GM12878 (cell line): ENCODE measurements around the gene PCDHGA1.

ENCODE experiments used
- BCL11A ChIP-seq: IDR thresholded peaks from 2 replicates; pipeline ENCODE4 v1.6.1; 2011; ENCODE audit warnings: low read depth, low read length
- BCL3 ChIP-seq: IDR thresholded peaks from 2 replicates; pipeline ENCODE4 v1.6.1; 2011; ENCODE audit warnings: borderline replicate concordance, low read depth, mild to moderate bottlenecking, moderate library complexity, low read length; ENCODE audit not compliant: insufficient read depth, poor library complexity, severe bottlenecking
- CTCF ChIP-seq, 3 experiments: IDR thresholded peaks in 2 of 3; conservative IDR thresholded peaks in 1 of 3; 2 replicates each; pipeline ENCODE4 v1.5.1; 2011; ENCODE audit warnings: low read depth in 3 of 3, low read length in 3 of 3, mild to moderate bottlenecking in 3 of 3, control low read depth in 2 of 3, moderate library complexity in 2 of 3, inconsistent platforms in 1 of 3, mixed read lengths in 1 of 3; ENCODE audit not compliant: control insufficient read depth in 2 of 3, insufficient read depth in 1 of 3; ENCODE audit errors: extremely low read depth in 1 of 3
- LARP7 ChIP-seq: fragments of 450-650 bp; IDR thresholded peaks from 2 replicates; pipeline ENCODE4 v1.6.1; 2017; ENCODE audit warnings: mild to moderate bottlenecking
- PAX5 ChIP-seq: IDR thresholded peaks from 2 replicates; pipeline ENCODE4 v1.6.1; 2011; ENCODE audit warnings: low read depth, low read length, borderline replicate concordance
- POLR2AphosphoS2 ChIP-seq: IDR thresholded peaks from 2 replicates; pipeline ENCODE4 v1.6.1; 2011; ENCODE audit warnings: low read depth, mild to moderate bottlenecking, low read length, improper control_type of control experiment, moderate library complexity
- RFX5 ChIP-seq: IDR thresholded peaks from 2 replicates; pipeline ENCODE4 v1.6.1; 2011; ENCODE audit warnings: low read depth, low read length, improper control_type of control experiment
- ZNF274 ChIP-seq: IDR thresholded peaks from one replicate; pipeline ENCODE4 v1.8.0; 2011; ENCODE audit not compliant: insufficient read length, insufficient read depth

- TF ChIP-seq BCL11A, result no peak
- TF ChIP-seq ZNF274, result no peak
- no peak for TF ChIP-seq BCL3
- no peak for TF ChIP-seq LARP7
- no peak for TF ChIP-seq CTCF (IDR thresholded peaks at IDR 0.05 in 2 of 3, conservative IDR thresholded peaks at IDR 0.05 in 1 of 3; ENCODE audit: control insufficient read depth in 2 of 3, extremely low read depth in 1 of 3, insufficient read depth in 1 of 3, low read depth in 3 of 3, low read length in 3 of 3)
- TF ChIP-seq POLR2AphosphoS2, result no peak
- no peak for TF ChIP-seq PAX5
- TF ChIP-seq RFX5, result no peak
Observed at GRCh38 chr5:141371572-141372475, 41.5 kb downstream of the PCDHGA1 start.
